ENCODE measurements around the gene RPAP3. TPM values are rescaled to one million over a fixed set of nuclear protein-coding genes. Genes with fewer than 3 reads are reported as not detected.
"Not testable (repeated sequence)": the region's sequence is repeated elsewhere in the genome, so short reads cannot be mapped to it uniquely, and the experiment has no call there.

The RPAP3 gene
- total RNA-seq, 1 experiment from 2014 or later: 70.0 TPM

GRCh38 chr12:47698631-47699030, 7.2 kb downstream of the RPAP3 start:
- no peak for DNase-seq
- H3K4me3 ChIP-seq: no peak overlapping the region
- no peaks in the 10 kb centered on the region for H3K27me3 ChIP-seq
- H3K36me3 ChIP-seq: peaks cover 56% of the 10 kb centered on the region
- H3K4me1 ChIP-seq: no peaks in the 10 kb centered on the region
- no peaks in the 10 kb centered on the region for H3K9me3 ChIP-seq (replicated peaks)
- H3K27ac ChIP-seq: no peak overlapping the region

- no peak for DNase-seq
- H3K4me3 ChIP-seq: no peak overlapping the region
- no peak overlapping the region for H3K27ac ChIP-seq
- no peaks in the 10 kb centered on the region for H3K4me1 ChIP-seq
- peaks cover 61% of the 10 kb centered on the region for H3K36me3 ChIP-seq
- no peaks in the 10 kb centered on the region for H3K9me3 ChIP-seq (replicated peaks)
- H3K27me3 ChIP-seq: no peaks in the 10 kb centered on the region
Measured at GRCh38 chr12:47698055-47698454, 7.8 kb downstream of the RPAP3 start.

DNA sequence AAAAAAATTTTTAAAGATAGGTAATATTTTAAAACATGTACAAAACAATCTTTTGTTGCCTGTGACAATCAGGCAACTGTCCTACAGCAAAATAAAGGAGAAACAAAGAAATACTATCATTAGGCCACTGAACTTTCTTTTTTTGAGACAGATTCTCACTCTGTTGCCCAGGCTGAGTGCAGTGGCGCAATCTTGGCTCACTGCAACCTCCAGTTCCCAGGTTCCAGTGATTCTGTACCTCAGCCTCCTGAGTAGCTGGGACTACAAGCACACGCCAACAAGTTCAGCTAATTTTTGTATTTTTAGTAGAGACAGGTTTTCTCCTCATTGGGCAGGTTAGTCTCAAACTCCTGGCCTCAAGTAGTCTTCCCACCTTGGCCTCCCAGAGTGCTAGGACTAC, 16.6 kb downstream of the RPAP3 start:
- Histone ChIP-seq H3K9me3 (replicated peaks) (no peaks in the 10 kb centered on the region), H3K4me1 (no peaks in the 10 kb centered on the region), H3K27ac (no peak overlapping the region), H3K36me3 (peaks cover 39% of the 10 kb centered on the region), H3K27me3 (no peaks in the 10 kb centered on the region), H3K4me3 (no peak overlapping the region)
- DNase-seq: no peak

DNA sequence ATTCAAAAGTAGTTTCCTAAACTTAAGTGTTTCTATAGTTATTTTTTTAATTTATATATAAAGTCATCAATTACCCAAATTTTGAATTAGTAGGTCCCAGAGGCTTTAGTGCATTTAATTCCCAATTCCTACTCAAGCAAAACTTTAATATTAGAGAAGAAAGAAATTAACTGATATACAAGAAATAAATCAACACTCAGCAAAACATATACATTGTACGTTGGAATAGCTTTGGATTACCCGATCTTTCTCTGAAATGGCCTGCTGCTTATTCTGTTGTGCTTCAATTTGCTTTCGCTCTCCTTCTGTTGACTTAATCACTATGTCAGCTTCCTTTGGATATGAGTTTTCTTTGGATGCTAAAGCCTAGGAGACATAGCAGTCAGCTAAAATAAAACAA, 18.2 kb downstream of the RPAP3 start:
- peaks cover 34% of the 10 kb centered on the region for H3K36me3 ChIP-seq
- no peaks in the 10 kb centered on the region for H3K9me3 ChIP-seq (replicated peaks)
- H3K4me3 ChIP-seq: no peak overlapping the region
- H3K27me3 ChIP-seq: no peaks in the 10 kb centered on the region
- DNase-seq: no peak
- no peaks in the 10 kb centered on the region for H3K4me1 ChIP-seq
- H3K27ac ChIP-seq: no peak overlapping the region

- peak; percentile 27 to 61 for DNase-seq
- Histone ChIP-seq H3K36me3 (peaks cover 36% of the 10 kb centered on the region), H3K9me3 (replicated peaks) (no peaks in the 10 kb centered on the region), H3K27me3 (no peaks in the 10 kb centered on the region), H3K4me3 (no peak overlapping the region), H3K27ac (no peak overlapping the region), H3K4me1 (no peaks in the 10 kb centered on the region)
Measured at GRCh38 chr12:47686645-47687240, 19.1 kb downstream of the RPAP3 start.

- no peak overlapping the region for H3K27ac ChIP-seq
- no peaks in the 10 kb centered on the region for H3K27me3 ChIP-seq
- H3K36me3 ChIP-seq: peaks cover 64% of the 10 kb centered on the region
- H3K9me3 ChIP-seq (replicated peaks): 0 out of 2 replicates have a peak, but pooled peaks cover 3% of the 10 kb centered on the region
- no peaks in the 10 kb centered on the region for H3K4me1 ChIP-seq
- no peak overlapping the region for H3K4me3 ChIP-seq
- DNase-seq: no peak
Measured at GRCh38 chr12:47679785-47680184, 26.0 kb downstream of the RPAP3 start.

DNA sequence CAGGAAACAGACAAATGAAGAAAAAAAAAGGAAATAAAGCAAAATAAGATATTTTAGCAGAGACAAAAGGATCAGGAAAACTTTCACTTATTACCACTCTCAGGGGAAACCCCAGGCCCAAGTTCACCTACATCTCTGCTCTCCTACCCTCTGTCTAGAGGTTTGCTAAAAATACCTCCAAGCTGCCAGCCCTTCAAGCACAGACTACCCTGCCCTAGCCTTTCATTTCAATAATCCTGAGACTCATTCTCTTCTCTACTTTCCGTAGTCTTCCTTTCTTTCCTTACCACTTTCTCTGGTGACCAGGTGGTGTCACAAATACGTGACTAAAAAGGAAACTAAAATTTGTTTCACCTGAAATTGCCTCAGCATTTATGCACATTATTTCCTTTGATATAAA, 33.8 kb downstream of the RPAP3 start:
- Histone ChIP-seq H3K27ac (no peak overlapping the region), H3K4me1 (no peaks in the 10 kb centered on the region), H3K4me3 (no peak overlapping the region), H3K27me3 (no peaks in the 10 kb centered on the region), H3K9me3 (replicated peaks) (0 out of 2 replicates have a peak, but pooled peaks cover 3% of the 10 kb centered on the region), H3K36me3 (peaks cover 81% of the 10 kb centered on the region)
- no peak for DNase-seq

- not testable (repeated sequence) for H3K9me3 ChIP-seq (replicated peaks); H3K4me1 ChIP-seq; H3K4me3 ChIP-seq; DNase-seq; H3K27ac ChIP-seq; H3K27me3 ChIP-seq
- H3K36me3 ChIP-seq: peaks cover 75% of the 10 kb centered on the region
Measured at GRCh38 chr12:47667935-47668334, 37.9 kb downstream of the RPAP3 start.

DNA sequence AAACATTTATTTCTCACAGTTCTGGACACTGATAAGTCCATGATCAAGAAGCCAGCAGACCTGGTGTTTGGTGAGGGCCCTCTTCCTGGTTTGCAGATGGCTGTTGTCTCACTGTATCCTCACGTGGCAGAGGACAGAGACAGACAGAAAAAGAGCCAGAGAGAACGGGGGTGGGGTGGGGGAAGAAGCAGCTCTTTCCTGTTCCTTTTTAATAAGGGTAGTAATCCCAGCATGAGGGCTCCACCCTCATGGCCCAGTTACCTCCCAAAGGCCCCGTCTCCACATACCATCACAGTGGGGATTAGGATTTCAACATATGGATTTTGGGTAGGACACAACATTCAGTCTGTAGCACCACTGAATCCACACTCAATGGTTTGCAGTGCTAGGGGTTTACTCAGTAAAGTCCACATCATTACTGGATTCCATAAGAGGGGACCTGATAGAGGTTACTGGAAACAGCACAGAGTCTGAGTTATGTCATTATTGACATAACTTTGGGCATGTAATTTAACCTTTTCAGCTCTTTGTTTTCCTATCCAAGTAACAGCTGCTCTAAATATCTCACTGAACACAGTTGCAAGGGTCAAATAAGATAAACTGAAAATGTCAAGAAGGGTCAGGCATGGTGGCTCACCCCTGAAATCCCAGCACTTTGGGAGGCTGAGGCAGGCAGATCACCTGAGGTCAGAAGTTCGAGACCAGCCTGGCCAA, 53.2 kb downstream of the RPAP3 start:
- peak; percentile 45 to 51 for DNase-seq
- peak overlapping the region; percentile 13; the same call in 1 of the 2 replicates for H3K27ac ChIP-seq

GRCh38 chr12:47651368-47652254, 54.2 kb downstream of the RPAP3 start:
- H3K4me1 ChIP-seq: peaks cover 12% of the 10 kb centered on the region
- H3K9me3 ChIP-seq (replicated peaks): no peaks in the 10 kb centered on the region
- H3K36me3 ChIP-seq: no peaks in the 10 kb centered on the region
- H3K4me3 ChIP-seq: no peak overlapping the region
- H3K27ac ChIP-seq: peak overlapping the region; percentile 13; the same call in 1 of the 2 replicates
- peak; percentile 61 to 79 for DNase-seq
- H3K27me3 ChIP-seq: no peaks in the 10 kb centered on the region

More for the DNA sequence above, 53.2 kb downstream of the RPAP3 start:
- Histone ChIP-seq H3K4me1 (peaks cover 12% of the 10 kb centered on the region), H3K4me3 (no peak overlapping the region), H3K9me3 (replicated peaks) (no peaks in the 10 kb centered on the region), H3K36me3 (no peaks in the 10 kb centered on the region), H3K27me3 (no peaks in the 10 kb centered on the region)

- Histone ChIP-seq H3K4me3 (no peak overlapping the region), H3K27me3 (no peaks in the 10 kb centered on the region), H3K9me3 (replicated peaks) (no peaks in the 10 kb centered on the region), H3K4me1 (peaks cover 12% of the 10 kb centered on the region), H3K36me3 (no peaks in the 10 kb centered on the region), H3K27ac (no peak overlapping the region)
- no peak for DNase-seq
Measured at GRCh38 chr12:47650469-47650868, 55.4 kb downstream of the RPAP3 start.

DNA sequence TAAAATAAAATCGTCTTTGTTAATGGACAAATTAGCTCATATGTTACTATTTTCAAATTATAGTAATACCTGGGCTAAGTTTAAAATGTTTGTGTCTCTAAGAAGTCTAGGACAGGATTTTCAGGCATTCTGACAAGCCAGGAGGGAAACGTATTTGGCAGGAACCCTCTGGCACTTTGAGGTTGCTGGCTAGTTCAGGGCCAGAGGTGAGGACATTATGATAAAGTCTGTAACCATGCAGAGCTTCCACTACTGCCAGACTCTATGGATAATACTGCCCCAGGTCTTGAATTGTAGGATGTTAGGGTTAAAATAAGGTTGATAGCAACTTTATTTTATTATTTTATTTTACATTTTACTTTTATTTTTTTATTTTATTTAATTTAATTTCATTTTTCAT, 56.4 kb downstream of the RPAP3 start:
- DNase-seq: no peak
- Histone ChIP-seq H3K36me3 (no peaks in the 10 kb centered on the region; the same call in 1 of the 2 replicates), H3K27me3 (no peaks in the 10 kb centered on the region), H3K27ac (no peak overlapping the region), H3K9me3 (replicated peaks) (no peaks in the 10 kb centered on the region), H3K4me1 (peaks cover 12% of the 10 kb centered on the region), H3K4me3 (no peak overlapping the region)

- peaks cover 5% of the 10 kb centered on the region; the same call in 1 of the 2 replicates for H3K9me3 ChIP-seq (replicated peaks)
- H3K4me3 ChIP-seq: no peak overlapping the region
- DNase-seq: no peak
- H3K27me3 ChIP-seq: no peaks in the 10 kb centered on the region
- H3K36me3 ChIP-seq: no peaks in the 10 kb centered on the region; the same call in 1 of the 2 replicates
- H3K4me1 ChIP-seq: peaks cover 12% of the 10 kb centered on the region
- H3K27ac ChIP-seq: no peak overlapping the region
Measured at GRCh38 chr12:47648056-47648579, 57.7 kb downstream of the RPAP3 start.

GRCh38 chr12:47642310-47642709, 63.5 kb downstream of the RPAP3 start:
- DNase-seq, H3K36me3 ChIP-seq, H3K4me3 ChIP-seq, H3K27me3 ChIP-seq, H3K4me1 ChIP-seq, H3K27ac ChIP-seq: not testable (repeated sequence)
- H3K9me3 ChIP-seq (replicated peaks): peaks cover 30% of the 10 kb centered on the region
